RKO (cell line): ENCODE data around the gene MERTK.
"Not testable (repeated sequence)": the region's sequence is repeated elsewhere in the genome, so short reads cannot be mapped to it uniquely, and the experiment has no call there.

ENCODE experiments used
- DNase-seq: peaks from one replicate; pipeline ENCODE4 v3.0.0-alpha.2; 2016; ENCODE audit warnings: low spot score

Gene MERTK

DNA sequence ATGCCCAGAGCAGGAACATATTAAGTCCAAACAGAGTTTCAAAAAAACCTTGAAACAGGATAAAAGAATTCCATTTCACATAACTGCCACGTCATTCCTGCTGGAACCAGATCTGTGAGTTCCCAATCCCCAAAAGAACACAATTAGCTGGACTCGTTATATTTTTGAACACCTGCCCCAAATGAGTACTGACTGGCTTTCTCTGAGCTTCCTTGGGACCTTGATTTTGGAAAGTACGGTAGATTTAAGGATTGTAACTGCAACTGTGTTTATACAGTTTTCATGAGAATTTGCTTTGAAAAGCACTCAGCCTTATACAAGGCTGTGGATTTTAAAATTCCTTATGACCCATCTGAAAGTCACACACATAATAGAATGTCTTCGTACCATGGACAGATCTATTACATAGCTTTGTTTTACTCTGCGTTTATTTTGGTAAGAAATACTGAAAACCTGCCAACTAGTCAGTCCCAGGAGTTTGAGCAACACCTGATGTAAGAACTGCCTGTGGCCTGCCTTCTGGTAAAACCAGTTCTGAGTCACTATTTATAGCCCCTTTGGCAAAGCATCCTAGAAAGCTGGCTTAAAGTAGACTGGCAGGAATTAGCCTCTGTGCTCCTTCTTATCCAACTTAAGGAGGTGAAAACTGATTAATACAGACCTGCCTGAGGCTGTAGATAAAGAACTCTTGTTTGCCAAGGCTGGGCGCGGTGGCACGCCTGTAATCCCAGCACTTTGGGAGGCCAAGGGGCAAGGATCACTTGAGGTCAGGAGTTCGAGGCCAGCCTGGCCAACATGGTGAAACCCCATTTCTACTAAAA lies 48.1 kb downstream of the MERTK start:
- DNase-seq, result peak; percentile 10

DNA sequence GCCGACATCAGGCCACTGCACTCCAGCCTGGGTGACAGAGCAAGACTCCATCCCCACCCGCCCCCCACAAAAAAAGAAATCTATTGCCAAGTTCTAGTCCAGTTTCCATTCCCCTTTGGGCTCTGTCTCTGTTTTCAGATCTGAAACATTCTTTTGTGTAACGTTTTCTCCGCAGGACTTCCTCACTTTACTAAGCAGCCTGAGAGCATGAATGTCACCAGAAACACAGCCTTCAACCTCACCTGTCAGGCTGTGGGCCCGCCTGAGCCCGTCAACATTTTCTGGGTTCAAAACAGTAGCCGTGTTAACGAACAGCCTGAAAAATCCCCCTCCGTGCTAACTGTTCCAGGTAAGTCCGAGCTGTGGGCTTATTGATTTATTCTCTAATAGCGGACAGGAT lies 48.8 kb downstream of the MERTK start:
- DNase-seq, result no peak

DNA sequence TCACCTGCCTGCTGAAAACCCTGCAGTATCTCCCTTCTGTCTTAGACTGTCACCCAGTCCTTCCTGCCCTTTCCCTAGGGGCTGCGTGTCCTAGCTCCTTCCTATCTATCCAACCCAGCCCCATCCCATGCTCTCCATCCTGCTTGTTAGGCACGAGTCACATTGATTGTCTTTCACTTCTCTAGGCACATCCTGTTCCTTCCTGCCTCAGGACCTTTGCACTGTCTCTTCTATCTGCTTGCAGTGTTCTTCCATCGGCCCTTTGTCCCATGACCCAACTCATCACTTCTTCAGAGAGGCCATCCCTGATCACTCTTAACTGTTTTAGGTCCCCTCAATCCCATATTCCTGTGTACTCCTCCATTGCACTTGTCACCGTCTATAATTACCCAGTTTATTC lies 50.4 kb downstream of the MERTK start:
- DNase-seq, result no peak

DNA sequence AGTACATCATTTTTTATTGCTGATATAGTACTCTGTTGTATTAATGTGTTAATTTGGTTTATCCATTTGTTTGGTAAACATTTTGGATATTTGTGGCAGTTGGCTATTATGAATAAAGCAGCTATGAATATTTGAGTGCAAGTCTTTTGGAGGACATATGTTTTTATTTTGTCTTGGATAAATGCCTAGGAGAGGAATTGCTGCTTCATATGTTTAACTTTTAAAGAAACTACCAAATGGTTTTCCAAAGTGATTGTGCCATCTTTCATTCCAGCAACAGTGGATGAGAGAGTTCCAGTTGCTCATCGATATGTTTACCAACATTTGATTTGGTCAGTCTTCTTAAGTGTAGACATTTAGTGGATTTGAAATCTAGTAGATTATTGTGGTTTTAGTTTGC lies 51.8 kb downstream of the MERTK start:
- DNase-seq, result no peak

DNA sequence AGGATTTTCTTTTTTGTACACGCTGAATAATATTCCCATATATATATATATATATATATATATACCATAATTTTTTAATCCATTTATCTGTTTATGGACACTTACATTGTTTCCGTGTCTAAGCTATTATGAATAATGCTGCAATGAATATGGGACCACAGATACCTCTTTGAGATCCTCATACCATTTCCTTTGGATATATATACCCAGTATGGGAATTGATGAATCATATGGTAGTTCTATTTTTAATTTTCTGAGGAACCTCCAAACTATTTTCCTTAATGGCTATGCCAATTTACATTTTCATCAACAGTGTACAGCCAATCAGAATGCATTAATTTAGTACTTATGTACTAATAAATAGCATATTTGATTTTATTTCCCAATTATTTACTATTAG lies 53.1 kb downstream of the MERTK start:
- no peak for DNase-seq

DNA sequence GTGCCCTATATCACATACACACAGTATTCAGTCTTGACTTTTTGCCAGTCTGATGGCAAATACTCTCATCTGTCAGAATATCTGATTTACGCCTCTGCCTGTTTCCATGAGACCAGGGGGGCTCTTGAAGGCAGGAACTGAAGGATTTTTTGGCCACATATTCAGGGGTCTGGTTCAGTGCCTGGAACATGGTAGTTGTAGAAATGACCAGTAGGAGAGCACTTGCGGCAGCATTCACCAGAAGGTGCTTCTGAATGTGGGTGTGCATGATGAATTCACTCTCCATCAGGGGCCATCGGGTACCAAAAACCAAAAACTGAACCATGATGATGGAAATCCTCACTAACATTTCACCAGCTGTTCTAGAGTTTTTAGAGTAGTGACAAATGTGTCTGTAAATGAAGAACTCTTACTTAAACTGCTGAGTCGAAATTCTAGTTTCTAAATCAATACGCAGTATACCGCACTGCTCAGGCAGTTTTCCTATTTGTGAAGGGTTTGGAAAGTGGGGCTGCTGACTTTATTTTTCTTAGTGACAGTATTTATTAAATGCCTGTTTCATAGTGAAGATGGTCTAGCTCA lies 54.6 kb downstream of the MERTK start:
- no peak for DNase-seq

DNA sequence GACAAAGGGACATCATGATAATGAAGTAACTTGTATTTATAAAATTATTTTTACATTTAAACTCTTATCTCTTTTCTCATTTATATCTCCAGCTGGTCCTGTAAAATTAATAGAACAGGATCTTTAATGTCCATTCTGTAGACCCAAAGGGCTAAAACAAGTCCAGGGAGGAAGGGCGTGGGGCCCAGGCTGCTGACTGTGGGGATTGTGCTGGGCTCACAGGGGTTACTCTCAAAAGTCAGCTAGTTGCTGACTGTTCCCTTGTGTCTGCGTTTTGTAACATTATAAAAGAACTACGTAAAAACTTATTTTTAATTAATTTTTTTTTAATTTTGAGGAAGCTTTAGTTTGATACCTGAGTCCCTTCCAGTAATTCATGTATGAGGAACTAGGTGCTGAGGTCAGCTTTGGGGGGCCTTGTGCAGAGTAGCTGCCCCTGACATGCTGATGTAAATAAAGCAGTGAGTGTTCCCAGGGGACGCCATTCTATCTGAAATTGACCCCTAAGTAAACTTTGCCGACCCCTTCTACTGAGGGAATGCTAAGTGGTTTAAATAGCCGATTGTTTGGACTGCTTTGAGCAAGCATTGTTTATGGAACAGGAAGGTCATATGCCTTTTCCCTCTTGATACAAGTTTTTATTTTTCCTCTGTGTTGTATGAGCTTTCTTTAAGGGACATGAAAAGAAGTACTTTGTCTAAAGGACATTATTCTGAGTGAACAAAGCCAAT lies 56.4 kb downstream of the MERTK start:
- DNase-seq, result no peak

DNA sequence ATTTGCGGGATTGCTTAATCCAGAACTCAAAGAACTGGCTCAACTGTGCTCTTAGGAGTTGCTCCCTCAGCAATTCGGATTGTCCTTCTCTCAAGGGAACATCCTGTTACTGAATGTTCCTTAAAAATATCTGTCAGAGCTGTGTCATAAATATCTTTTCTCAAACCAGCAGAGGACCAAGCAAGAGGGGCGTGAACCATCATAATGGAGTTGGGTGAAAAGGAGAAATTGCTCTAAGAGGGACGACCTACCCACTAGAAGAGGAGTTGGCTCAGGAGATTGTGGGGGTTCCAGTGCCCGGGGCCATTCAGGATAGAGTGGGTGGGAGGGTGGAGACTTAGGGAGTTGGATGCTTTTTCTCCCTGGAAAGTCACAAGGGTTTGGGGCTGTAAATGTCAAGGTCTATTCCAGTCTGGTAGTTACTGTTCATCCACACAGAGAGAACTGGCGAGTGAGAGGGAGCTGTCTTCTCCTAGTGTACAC lies 59.5 kb downstream of the MERTK start:
- no peak for DNase-seq

DNA sequence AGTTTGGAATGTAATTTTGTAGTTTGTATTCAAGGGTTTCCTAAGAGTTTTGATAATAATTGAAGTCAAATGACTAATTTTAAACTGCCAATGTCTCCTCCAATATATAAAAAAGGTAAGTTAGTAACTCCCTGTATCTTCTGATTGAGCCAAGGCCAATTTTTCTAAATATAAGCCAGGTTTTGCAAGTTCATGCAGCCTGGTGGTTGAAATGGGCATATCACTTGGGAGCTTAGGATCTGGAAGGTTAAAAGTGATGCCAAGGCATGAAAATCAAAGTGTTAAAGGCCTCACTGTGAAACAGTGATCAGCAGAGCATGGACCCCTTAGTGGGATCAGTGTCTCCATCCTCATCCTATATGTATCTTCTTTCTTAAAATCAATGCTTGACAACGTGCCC lies 60.5 kb downstream of the MERTK start:
- peak; percentile 17 for DNase-seq

DNA sequence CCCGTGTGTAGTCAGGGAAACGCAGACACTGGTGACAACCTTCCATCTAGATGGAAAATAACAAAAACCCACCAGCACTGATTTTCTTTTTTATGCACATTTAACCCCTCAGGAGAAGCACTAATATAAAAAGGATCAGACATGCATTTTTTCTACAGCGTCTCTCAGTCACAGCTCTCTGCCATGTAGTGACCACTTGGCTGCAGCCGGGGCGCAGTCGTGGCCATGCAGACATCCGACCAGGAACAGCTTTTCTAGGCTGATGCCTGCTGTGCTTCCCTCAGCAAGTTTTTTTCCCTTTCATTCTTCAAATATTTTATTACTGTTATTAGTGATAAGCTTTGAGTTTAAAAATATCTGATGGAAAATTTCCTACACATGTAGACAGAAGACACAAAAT lies 63.3 kb downstream of the MERTK start:
- no peak for DNase-seq

DNA sequence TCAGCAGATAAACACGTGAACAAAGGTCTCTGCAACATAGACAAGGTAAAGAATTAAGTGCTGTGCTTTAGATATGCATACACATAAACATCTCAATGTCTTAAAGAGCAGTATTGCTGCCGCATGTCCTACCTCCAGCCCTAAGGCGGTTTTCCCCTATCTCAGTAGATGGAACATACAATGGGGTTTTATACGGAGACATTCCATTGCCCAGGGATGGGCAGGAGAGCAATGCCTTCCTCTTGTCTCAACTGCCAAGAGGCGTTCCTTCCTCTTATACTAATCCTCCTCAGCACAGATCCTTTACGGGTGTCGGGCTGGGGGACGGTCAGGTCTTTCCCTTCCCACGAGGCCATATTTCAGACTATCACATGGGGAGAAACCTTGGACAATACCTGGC lies 64.7 kb downstream of the MERTK start:
- not testable (repeated sequence) for DNase-seq

DNA sequence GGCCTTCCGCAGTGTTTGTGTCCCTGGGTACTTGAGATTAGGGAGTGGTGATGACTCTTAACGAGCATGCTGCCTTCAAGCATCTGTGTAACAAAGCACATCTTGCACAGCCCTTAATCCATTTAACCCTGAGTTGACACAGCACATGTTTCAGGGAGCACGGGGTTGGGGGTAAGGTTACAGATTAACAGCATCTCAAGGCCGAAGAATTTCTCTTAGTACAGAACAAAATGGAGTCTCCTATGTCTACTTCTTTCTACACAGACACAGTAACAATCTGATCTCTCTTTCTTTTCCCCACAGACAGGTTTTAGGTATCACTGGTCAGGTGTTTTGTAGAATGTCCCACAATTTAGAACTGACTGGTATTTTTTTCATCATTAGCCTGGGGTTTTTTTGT lies 65.1 kb downstream of the MERTK start:
- DNase-seq, result not testable (repeated sequence)

DNA sequence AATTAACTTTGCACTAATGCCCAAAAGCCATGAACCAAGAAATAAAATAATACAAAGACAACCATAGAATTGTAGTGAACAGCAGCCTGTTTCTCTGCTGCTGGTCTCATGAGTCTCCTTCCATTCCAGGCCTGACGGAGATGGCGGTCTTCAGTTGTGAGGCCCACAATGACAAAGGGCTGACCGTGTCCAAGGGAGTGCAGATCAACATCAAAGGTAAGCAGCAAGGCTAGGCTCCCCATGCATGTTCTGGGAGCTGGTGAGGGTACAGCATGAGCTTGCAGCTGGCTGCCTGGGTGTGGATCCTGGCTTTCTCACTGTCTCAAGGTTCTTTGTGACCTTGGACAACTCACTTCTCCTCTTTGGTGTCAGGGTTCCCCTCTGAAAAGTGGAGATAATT lies 66.7 kb downstream of the MERTK start:
- no peak for DNase-seq

DNA sequence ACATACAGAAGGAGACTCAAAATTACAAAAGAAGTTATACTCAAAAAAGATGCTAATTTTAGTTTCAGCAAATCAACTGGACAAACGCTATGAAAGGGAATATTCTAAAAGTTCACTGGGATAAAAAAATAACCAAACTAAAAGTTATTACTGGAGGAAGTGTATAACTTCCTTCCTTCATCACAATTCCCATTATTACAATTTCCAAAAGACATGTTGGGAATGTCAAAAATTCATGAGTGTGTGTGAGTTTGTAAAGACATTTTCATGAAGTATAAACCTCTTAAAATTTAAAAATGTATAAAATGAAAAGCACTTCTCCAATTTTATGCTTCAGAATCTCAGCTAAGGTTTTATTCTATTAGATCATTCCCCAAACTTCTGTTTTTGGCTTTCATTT lies 67.8 kb downstream of the MERTK start:
- DNase-seq, result no peak

DNA sequence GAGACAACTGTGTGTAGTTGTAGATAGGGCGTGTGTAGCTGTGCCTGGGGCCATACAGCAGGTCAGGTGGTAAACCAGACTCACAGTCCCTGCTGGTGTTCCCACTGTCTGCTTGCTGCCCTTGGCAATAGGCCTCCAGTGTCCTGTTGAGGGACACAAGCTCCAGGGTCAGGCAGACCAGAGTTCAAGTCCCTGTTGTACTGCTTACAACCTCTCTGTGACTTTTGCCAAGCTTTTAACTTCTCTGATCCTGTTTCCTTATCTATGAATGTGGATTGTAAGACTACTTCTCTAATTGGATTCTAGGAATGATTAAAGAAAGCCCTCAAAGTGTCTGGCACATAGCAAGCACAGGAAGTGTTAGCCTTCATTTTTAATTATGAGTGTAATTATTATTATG lies 68.6 kb downstream of the MERTK start:
- no peak for DNase-seq

DNA sequence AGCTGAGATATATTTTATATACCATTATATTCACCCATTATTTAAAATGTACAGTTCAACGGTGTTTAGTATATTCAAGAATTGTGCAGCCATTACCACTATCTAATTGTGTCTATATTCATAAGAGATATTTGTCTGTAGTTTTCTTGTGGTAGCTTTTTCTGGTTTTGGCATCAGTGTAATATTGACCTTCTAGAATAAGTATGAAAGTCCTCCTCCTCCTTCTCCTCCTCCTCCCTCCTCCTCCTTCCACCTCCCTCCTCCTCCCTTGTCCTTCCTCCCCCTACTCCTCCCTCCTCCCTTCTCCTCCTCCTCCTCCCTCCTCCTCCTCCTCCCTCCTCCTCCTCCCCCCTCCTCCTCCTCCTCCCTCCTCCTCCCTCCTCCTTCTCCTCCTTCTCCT lies 72.0 kb downstream of the MERTK start:
- no peak for DNase-seq

DNA sequence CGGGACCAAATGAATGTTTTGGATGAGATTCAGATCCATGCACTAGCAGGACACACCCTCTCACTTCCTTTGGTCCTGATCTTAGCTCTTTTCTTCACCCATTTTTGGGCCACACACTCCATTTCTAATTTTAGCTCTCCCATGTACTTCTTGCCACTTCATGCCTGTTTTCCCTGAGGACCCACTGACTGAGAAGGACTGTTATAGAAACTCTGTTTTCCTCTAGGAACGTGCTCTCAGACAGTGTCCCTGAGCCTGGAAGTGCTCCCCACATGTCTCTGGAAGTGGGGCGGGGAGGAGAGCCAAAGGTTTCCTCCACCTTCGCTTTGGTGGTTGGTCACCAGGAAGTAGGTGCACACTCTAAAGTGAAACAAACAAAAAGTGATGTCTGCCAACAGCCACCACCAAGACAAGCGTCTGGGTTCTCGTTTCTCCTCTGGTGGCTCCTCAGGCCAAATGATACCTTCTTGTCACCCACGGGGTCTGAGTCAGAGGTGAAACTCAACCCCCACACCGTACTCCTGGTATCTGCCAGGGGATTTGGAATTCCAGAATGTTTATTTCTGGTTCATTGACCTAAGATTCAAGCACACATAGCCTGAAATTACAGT lies 74.7 kb downstream of the MERTK start:
- DNase-seq, result no peak

DNA sequence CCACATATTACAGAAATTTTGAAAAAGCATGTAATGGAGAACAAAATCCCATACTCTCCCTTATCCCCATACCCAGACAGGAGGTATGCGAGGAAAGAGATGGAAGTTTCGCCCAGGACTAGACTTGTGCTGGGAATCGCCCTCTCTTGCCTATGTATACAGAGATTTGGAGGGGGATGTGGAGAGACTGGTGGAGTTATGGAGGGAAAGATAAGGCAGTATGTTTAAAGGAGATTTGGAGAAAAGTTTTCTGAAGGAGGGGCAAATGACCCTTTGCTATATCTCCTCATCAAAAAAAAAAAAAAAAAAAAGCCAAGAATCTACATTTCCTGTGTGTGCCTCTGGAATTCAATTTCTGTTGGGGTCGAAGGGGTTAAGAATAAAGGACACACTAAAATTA lies 75.3 kb downstream of the MERTK start:
- DNase-seq, result no peak

DNA sequence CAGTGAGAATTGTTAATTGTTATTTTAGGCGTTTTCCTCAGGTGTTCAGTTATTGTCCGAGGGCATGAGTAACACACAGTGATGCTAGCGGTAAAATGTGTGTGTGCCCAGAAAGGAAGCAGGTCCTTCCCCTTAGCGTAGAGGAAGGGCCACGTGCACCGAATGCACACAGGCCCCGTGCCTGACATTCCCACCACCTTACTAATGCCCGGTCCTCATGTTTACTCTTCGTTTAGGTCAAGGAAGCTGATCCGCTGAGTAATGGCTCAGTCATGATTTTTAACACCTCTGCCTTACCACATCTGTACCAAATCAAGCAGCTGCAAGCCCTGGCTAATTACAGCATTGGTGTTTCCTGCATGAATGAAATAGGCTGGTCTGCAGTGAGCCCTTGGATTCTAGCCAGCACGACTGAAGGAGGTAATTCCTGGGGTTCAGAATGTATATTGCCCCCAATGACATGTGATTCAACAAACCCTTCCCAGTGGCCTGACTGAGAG lies 76.7 kb downstream of the MERTK start:
- DNase-seq, result peak; percentile 100

DNA sequence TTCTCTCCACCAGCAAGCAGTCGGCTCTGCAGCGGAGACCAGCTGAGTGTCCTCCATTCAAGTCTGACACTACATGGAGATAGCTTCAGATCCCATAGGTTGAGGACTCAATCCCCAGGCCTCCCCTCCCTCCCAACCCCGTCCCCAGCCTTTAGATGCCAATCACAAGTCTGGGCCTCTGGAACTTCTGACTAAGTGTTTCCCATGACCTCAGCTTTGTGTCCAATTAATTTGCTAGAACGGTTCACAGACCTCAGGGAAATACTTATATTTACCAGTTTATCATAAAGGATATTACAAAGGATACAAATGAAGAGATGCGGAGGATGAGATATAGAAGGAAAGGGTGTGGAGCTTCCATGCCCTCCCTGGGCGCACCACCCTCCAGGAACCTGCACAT lies 77.4 kb downstream of the MERTK start:
- peak; percentile 50 for DNase-seq

DNA sequence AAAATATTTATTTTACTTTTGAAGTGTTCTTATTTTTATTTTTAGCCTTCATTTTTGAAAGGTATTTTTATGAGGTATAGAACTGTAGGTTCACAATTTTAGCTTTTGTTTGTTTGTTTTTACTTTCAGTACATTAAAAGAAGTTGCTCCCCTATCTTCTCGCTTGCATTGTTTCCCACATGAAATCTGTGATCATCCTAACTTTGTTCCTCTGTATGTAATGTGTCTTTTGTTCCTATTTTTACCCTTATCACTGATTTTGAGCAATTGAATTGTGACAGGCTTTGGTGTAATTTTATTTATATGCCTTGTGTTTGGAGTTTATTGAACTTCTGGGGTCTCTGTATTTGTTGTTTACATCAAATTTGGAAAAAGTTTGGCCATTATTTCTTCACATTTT lies 78.8 kb downstream of the MERTK start:
- DNase-seq, result no peak

DNA sequence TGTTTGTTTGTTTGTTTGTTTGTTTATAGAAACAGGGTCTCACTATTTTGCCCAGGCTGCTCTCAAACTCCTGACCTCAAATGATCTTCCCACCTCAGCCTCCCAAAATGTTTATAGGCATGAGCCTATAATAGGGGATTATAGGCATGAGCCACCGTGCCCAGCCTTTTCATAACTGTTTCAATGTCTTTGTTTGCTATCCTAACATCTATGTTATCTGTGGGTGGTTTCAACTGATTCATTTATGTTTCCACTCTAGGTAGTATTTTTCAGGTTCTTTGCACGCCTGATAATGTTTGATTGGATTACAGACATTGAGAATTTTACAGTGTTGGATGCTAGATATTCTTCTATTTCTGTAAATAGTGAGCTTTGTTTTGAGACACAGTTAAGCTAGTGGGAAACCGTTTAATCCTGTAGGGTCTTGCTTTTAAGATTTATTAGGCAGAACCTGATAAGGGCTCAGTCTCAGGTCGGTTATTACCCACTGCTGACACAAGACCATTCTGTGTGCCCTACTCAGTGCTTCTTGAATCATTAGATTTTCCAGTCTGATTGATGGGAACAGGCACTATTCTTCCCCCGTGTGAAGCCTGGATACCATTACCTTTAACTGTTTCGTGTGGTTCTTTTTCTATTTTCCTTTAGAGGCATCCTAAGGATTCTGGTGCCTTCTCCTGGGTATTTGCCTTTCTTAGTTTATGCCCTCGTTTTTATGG lies 80.2 kb downstream of the MERTK start:
- no peak for DNase-seq
